IMR-90 (cell line): ENCODE data around the gene SLC6A12. TPM values are rescaled to one million over a fixed set of nuclear protein-coding genes. Genes with fewer than 3 reads are reported as not detected.

Experiments used
- ATAC-seq: fragments of 200-7000 bp; cut with Tn5 transposase; 2 replicates; pipeline ENCODE4 v1.9.1; 2020; ENCODE audit warnings: low read depth, mild to moderate bottlenecking, moderate library complexity
- BruUV-seq: library from RNA; stranded (reverse); fragments of 400-500 nt; replicated peaks from 2 replicates; lab custom pipeline; 2021; lab: Mats Ljungman, UMichigan
- CTCF ChIA-PET: fragments of 300-600 bp; formaldehyde crosslinking; extraction: SDS; loops from one replicate; lab custom pipeline; 2021; ENCODE audit warnings: antibody characterized with exemption; lab: Yijun Ruan, JAX
- POLR2A ChIA-PET: fragments of 300-600 bp; sonication (Branson Sonifier 250); formaldehyde crosslinking; loops from one replicate; lab custom pipeline; 2022; ENCODE audit warnings: antibody characterized with exemption; ENCODE audit not compliant: unreplicated experiment; lab: Charles Lee
- DNase-seq: peaks from one replicate; pipeline ENCODE4 v3.0.0; 2013
- H2AFZ ChIP-seq: replicated peaks from 2 replicates; pipeline ENCODE3; 2013; ENCODE audit warnings: low read length, mild to moderate bottlenecking; ENCODE audit not compliant: poor library complexity
- H2AK5ac ChIP-seq: 2 replicates; pipeline ENCODE4 v1.6.1; 2013; ENCODE audit warnings: low read depth, low read length, inconsistent platforms
- H2AK9ac ChIP-seq: replicated peaks from 2 replicates; pipeline ENCODE3; 2013; ENCODE audit warnings: mild to moderate bottlenecking, low read depth, low read length, moderate library complexity; ENCODE audit not compliant: poor library complexity
- H2BK120ac ChIP-seq: 2 replicates; pipeline ENCODE4 v1.6.1; 2013; ENCODE audit warnings: low read depth, low read length, inconsistent platforms
- H2BK15ac ChIP-seq: 3 replicates; pipeline ENCODE4 v1.6.1; 2013; ENCODE audit warnings: low read depth, low read length, inconsistent platforms
- H2BK20ac ChIP-seq: 2 replicates; pipeline ENCODE4 v1.6.1; 2013; ENCODE audit warnings: low read depth, mild to moderate bottlenecking, inconsistent platforms, low read length, moderate library complexity
- H2BK5ac ChIP-seq: 2 replicates; pipeline ENCODE4 v1.6.1; 2013; ENCODE audit warnings: mild to moderate bottlenecking, low read depth, low read length, inconsistent platforms; ENCODE audit not compliant: poor library complexity, severe bottlenecking
- H3K14ac ChIP-seq: replicated peaks from 2 replicates; pipeline ENCODE4 v1.6.1; 2013; ENCODE audit warnings: low read depth, low read length, inconsistent platforms
- H3K18ac ChIP-seq: 2 replicates; pipeline ENCODE4 v1.6.1; 2013; ENCODE audit warnings: low read depth, low read length, control low read depth
- H3K23ac ChIP-seq: 2 replicates; pipeline ENCODE4 v1.6.1; 2013; ENCODE audit warnings: low read depth, low read length, inconsistent platforms
- H3K27ac ChIP-seq: 2 replicates; pipeline ENCODE4 v1.5.1; 2013; ENCODE audit warnings: mild to moderate bottlenecking, control low read depth, low read length; ENCODE audit not compliant: insufficient read depth
- H3K27me3 ChIP-seq: 2 replicates; pipeline ENCODE4 v1.6.1; 2013; ENCODE audit warnings: low read length; ENCODE audit not compliant: control insufficient read depth, insufficient read depth
- H3K36me3 ChIP-seq: 2 replicates; pipeline ENCODE4 v1.6.1; 2013; ENCODE audit warnings: low read length, mixed read lengths; ENCODE audit not compliant: control insufficient read depth, insufficient read depth
- H3K4ac ChIP-seq: 2 replicates; pipeline ENCODE4 v1.6.1; 2013; ENCODE audit warnings: low read depth, low read length, inconsistent platforms
- H3K4me1 ChIP-seq: 2 replicates; pipeline ENCODE4 v1.6.1; 2013; ENCODE audit warnings: low read length, mixed read lengths; ENCODE audit not compliant: control insufficient read depth, insufficient read depth
- H3K4me2 ChIP-seq: 2 replicates; pipeline ENCODE4 v1.6.1; 2013; ENCODE audit warnings: low read depth, mild to moderate bottlenecking, control low read depth, low read length, moderate library complexity
- H3K4me3 ChIP-seq: 2 replicates; pipeline ENCODE4 v1.5.1; 2013; ENCODE audit warnings: low read depth, mild to moderate bottlenecking, control low read depth, low read length, moderate library complexity; ENCODE audit not compliant: insufficient read depth
- H3K56ac ChIP-seq: 2 replicates; pipeline ENCODE4 v1.6.1; 2013; ENCODE audit warnings: low read length, inconsistent platforms; ENCODE audit not compliant: insufficient read depth; ENCODE audit errors: extremely low read depth
- H3K79me1 ChIP-seq, 2 experiments: 2 replicates each; pipeline ENCODE4 v1.6.1; 2013; ENCODE audit warnings: low read length in 2 of 2, inconsistent platforms in 1 of 2, low read depth in 1 of 2
- H3K9ac ChIP-seq: 2 replicates; pipeline ENCODE4 v1.6.1; 2013; ENCODE audit warnings: low read depth, low read length, control low read depth
- H3K9me1 ChIP-seq: 2 replicates; pipeline ENCODE4 v1.6.1; 2013; ENCODE audit warnings: low read length, inconsistent platforms; ENCODE audit not compliant: insufficient read depth
- H3K9me3 ChIP-seq: 2 replicates; pipeline ENCODE4 v1.6.1; 2013; ENCODE audit warnings: low read length; ENCODE audit not compliant: control insufficient read depth, insufficient read depth
- H4K20me1 ChIP-seq: 2 replicates; pipeline ENCODE4 v1.6.1; 2013; ENCODE audit warnings: low read length, inconsistent platforms; ENCODE audit not compliant: insufficient read depth
- H4K5ac ChIP-seq: 2 replicates; pipeline ENCODE4 v1.6.1; 2013; ENCODE audit warnings: mild to moderate bottlenecking, low read depth, low read length, control low read depth
- H4K8ac ChIP-seq, 2 experiments: 2 replicates each; pipeline ENCODE4 v1.6.1; 2013; ENCODE audit warnings: low read depth in 2 of 2, low read length in 2 of 2, control low read depth in 1 of 2, inconsistent platforms in 1 of 2
- H4K91ac ChIP-seq: 2 replicates; pipeline ENCODE4 v1.6.1; 2013; ENCODE audit warnings: low read depth, low read length, inconsistent platforms; ENCODE audit not compliant: insufficient read depth
- CEBPB ChIP-seq: IDR thresholded peaks from 2 replicates; pipeline ENCODE4 v1.6.1; 2012; ENCODE audit warnings: low read depth, low read length, improper control_type of control experiment
- CHD1 ChIP-seq: IDR thresholded peaks from 2 replicates; pipeline ENCODE4 v1.6.1; 2012; ENCODE audit warnings: low read depth, low read length, improper control_type of control experiment
- FOS ChIP-seq: fragments of 150-350 bp; IDR thresholded peaks from 2 replicates; pipeline ENCODE4 v1.6.1; 2016; ENCODE audit warnings: low read depth, low read length
- MAFK ChIP-seq: IDR thresholded peaks from 2 replicates; pipeline ENCODE4 v1.6.1; 2012; ENCODE audit warnings: low read depth, low read length, improper control_type of control experiment
- MAZ ChIP-seq: IDR thresholded peaks from 2 replicates; pipeline ENCODE4 v1.6.1; 2012; ENCODE audit warnings: low read depth, mild to moderate bottlenecking, low read length, improper control_type of control experiment, moderate library complexity, borderline replicate concordance
- NFE2L2 ChIP-seq: fragments of 150-350 bp; IDR thresholded peaks from 2 replicates; pipeline ENCODE4 v1.6.1; 2016; ENCODE audit warnings: low read depth, mild to moderate bottlenecking, low read length
- RFX5 ChIP-seq: IDR thresholded peaks from 2 replicates; pipeline ENCODE4 v1.8.0; 2012; ENCODE audit warnings: low read depth, mild to moderate bottlenecking, low read length, moderate library complexity
- SMC3 ChIP-seq: fragments of 150-350 bp; IDR thresholded peaks from 2 replicates; pipeline ENCODE4 v1.6.1; 2016; ENCODE audit warnings: low read depth, mild to moderate bottlenecking, antibody characterized with exemption, low read length, moderate library complexity
- WGBS, 2 experiments: methylation state at CpG; one replicate each; pipeline versions ENCODE4 v1.1.5 to v1.1.7; 2013; ENCODE audit warnings: missing lambda C conversion rate in 2 of 2; ENCODE audit not compliant: insufficient read length in 1 of 2; ENCODE audit errors: extremely low coverage in 2 of 2; 5-methylcytosine and 5-hydroxymethylcytosine counted together
- dilution Hi-C: fragments of 300-500 bp; cut with HindIII; formaldehyde crosslinking; loops from one replicate; pipeline ENCODE4 v1.14.3; 2018; ENCODE audit warnings: low sequenced_read_pairs; ENCODE audit not compliant: unreplicated experiment
- in situ Hi-C: fragments of 300-500 bp; cut with MboI; formaldehyde crosslinking; loops from 3 replicates; pipeline ENCODE4 v1.14.3; 2019; ENCODE audit warnings: low sequenced_read_pairs, inconsistent platforms, mixed read lengths
- intact Hi-C: fragments of 100-400 bp; cut with micrococcal nuclease; formaldehyde crosslinking; loops from 2 replicates; pipeline ENCODE4 v1.10.0; 2022
- polyA plus RNA-seq, 3 experiments: library from polyadenylated mRNA; depleted of rRNA; stranded (reverse); fragments of >200 nt; gene quantifications; 2 replicates each; pipeline ENCODE4 v1.2.3, GENCODE V29; 2012; ENCODE audit warnings: low replicate concordance in 1 of 3
- total RNA-seq: library from RNA; depleted of rRNA; stranded (reverse); fragments of >200 nt; gene quantifications from 2 replicates; pipeline ENCODE4 v1.2.3, GENCODE V29; 2012
- TF ChIP-seq, protein P1 (sequence below): fragments of 150-350 bp; IDR thresholded peaks from 2 replicates; pipeline ENCODE4 v1.6.1; 2017; ENCODE audit warnings: mild to moderate bottlenecking, antibody characterized with exemption, low read length, low read depth

SLC6A12 gene
- total and polyA plus RNA-seq, 2 of the 4 experiments (the other 2 are of a cell fraction) = not detected

DNA sequence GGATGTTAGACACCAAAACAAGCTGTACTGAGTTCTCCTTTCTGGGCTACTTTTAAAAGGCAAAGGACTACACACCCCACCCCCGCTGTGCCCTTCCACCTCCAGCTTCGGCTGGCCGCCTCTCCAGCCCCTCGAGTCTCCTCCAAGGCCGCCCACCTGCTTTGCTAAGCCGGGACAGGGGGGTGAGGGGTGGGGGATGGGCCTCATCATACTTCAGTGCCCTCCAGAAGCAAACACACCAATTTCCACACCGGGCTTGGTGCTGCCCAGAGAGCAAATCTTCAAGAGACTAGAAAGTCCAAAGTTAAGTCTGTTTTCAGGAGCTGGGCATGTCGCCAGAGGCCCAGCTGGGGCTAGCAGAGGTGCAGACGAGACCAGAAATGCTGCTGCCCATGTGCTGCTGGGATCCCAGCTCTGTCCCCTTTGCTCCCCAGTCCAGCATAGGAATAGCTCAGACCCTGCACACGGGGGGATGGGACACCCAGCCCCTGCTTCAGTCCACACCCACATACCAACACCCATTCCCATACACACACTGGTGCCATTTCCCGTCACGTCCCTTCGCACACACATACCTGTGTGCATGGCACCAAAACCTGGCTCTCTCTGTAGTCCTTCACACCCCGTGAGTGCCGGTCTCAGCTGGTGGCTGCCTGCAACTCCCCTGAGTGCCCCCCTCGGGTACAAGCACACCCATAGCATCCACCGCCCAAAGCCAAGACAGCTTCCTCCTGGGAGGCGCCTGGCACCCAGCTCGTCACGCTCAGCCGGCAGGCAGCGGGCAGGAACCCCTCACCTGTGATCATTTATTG, 1.0 kb downstream of the SLC6A12 start:
- Histone ChIP-seq H3K14ac (no peak overlapping the region), H4K20me1 (no peaks in the 10 kb centered on the region; the same call in 1 of the 2 replicates), H4K8ac (no peak overlapping the region), H3K4me2 (no peak overlapping the region), H3K23ac (no peak overlapping the region), H2AK9ac (no peak overlapping the region), H3K9me3 (no peaks in the 10 kb centered on the region), H3K36me3 (no peaks in the 10 kb centered on the region), H4K5ac (no peak overlapping the region), H2AK5ac (no peak overlapping the region), H3K9me1 (no peaks in the 10 kb centered on the region), H4K91ac (no peak overlapping the region), H3K4me1 (peaks cover 2% of the 10 kb centered on the region; the same call in 1 of the 2 replicates), H3K56ac (no peak overlapping the region), H3K18ac (no peak overlapping the region), H3K4me3 (no peak overlapping the region), H2BK120ac (no peak overlapping the region), H3K27me3 (peaks cover 72% of the 10 kb centered on the region), H3K79me1 (no peaks in the 10 kb centered on the region), H2BK20ac (no peak overlapping the region), H2BK5ac (no peak overlapping the region), H2AFZ (peak overlapping the region; percentile 19), H3K27ac (no peak overlapping the region), H3K4ac (no peak overlapping the region), H2BK15ac (no peak overlapping the region), H3K9ac (no peak overlapping the region)
- ChIA-PET POLR2A (no interaction called here), CTCF (interaction anchor here (0.6 kb wide), 1 partner anchor 137 kb away, joined by 4 read pairs; no protein-coding TSS in a partner anchor)
- WGBS, 2 experiments = 55% methylated on average over 12 of the region's 22 CpGs; no CpG with 5 or more reads in 1 of the 2 experiments
- TF ChIP-seq FOS (no peak), CHD1 (no peak), CEBPB (no peak), MAFK (no peak), RFX5 (no peak), NFE2L2 (no peak), SMC3 (no peak), MAZ (no peak)
- TF ChIP-seq, protein P1, sequence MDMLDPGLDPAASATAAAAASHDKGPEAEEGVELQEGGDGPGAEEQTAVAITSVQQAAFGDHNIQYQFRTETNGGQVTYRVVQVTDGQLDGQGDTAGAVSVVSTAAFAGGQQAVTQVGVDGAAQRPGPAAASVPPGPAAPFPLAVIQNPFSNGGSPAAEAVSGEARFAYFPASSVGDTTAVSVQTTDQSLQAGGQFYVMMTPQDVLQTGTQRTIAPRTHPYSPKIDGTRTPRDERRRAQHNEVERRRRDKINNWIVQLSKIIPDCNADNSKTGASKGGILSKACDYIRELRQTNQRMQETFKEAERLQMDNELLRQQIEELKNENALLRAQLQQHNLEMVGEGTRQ = no peak
- ATAC-seq (no peak; the same call in none of the 2 replicates), DNase-seq (peak; percentile 6)
- intact Hi-C loops = no loop called here
- dilution Hi-C loops = no loop called here
- in situ Hi-C loops = no loop called here
- no TSS peak for BruUV-seq
